AG04449 (cell line): ENCODE data around the gene RNF220.

Source experiments
- CTCF ChIA-PET: fragments of 350-600 bp; formaldehyde crosslinking; extraction: SDS; loops from one replicate; lab custom pipeline; 2021; ENCODE audit warnings: antibody characterized with exemption; lab: Yijun Ruan, JAX
- POLR2A ChIA-PET: fragments of 400-600, 350-600 bp; formaldehyde crosslinking; extraction: SDS; loops from one replicate; lab custom pipeline; 2020; ENCODE audit warnings: antibody characterized with exemption, inconsistent platforms; lab: Yijun Ruan, JAX
- DNase-seq: peaks from one replicate; pipeline ENCODE4 v3.0.0-alpha.2; 2010; ENCODE audit warnings: low read depth, low spot score
- H3K4me3 ChIP-seq: 2 replicates; pipeline ENCODE4 v1.5.1; 2011; ENCODE audit warnings: low read depth, mild to moderate bottlenecking, control low read depth, low read length
- CTCF ChIP-seq: IDR thresholded peaks from one replicate; pipeline ENCODE4 v1.5.1; 2011; ENCODE audit warnings: mild to moderate bottlenecking, moderate library complexity, low read length, control low read depth, inconsistent platforms; ENCODE audit not compliant: insufficient read depth; ENCODE audit errors: missing control alignments

Gene RNF220

GRCh38 chr1:44650159-44650831 is 245.2 kb downstream of the RNF220 start:
- H3K4me3 ChIP-seq: no peak overlapping the region
- POLR2A ChIA-PET: interaction anchor here (1.3 kb wide), 1 partner anchor 17 kb away, joined by 4 read pairs; no protein-coding TSS in a partner anchor
- CTCF ChIA-PET: interaction anchor here (3.3 to 13.0 kb wide), 7 partner anchors 12 to 433 kb away, joined by 34 to 462 read pairs (median 67); no protein-coding TSS in a partner anchor
- no peak for TF ChIP-seq CTCF
- DNase-seq: no peak

- ChIA-PET POLR2A (interaction anchor here (1.3 kb wide), 1 partner anchor 18 kb away, joined by 4 read pairs; no protein-coding TSS in a partner anchor), CTCF (interaction anchor here (0.9 to 13.0 kb wide), 13 partner anchors 12 to 676 kb away, joined by 3 to 462 read pairs (median 44); partner anchors contain the start of genes ARMH1 and TMEM53)
- no peak for DNase-seq
- no peak for TF ChIP-seq CTCF
- H3K4me3 ChIP-seq: no peak overlapping the region
Observed at GRCh38 chr1:44651069-44651468, 246.0 kb downstream of the RNF220 start.

GRCh38 chr1:44652445-44653106 is 247.5 kb downstream of the RNF220 start:
- peak; percentile 98 for TF ChIP-seq CTCF
- no peak overlapping the region for H3K4me3 ChIP-seq
- DNase-seq: no peak
- ChIA-PET CTCF (interaction anchor here (0.7 to 13.0 kb wide), 53 partner anchors 10 to 888 kb away, joined by 3 to 462 read pairs (median 4); partner anchors contain the start of genes ARMH1, DMAP1, ERI3 and RNF220), POLR2A (interaction anchor here (0.9 to 1.1 kb wide), 2 partner anchors 41 to 44 kb away, joined by 3 read pairs; no protein-coding TSS in a partner anchor)

GRCh38 chr1:44653107-44653964 is 248.3 kb downstream of the RNF220 start:
- TF ChIP-seq CTCF: no peak
- H3K4me3 ChIP-seq: no peak overlapping the region
- no peak for DNase-seq
- ChIA-PET CTCF (interaction anchor here (0.7 to 13.0 kb wide), 45 partner anchors 9 to 889 kb away, joined by 3 to 462 read pairs (median 5); partner anchors contain the start of genes ARMH1, DMAP1, ERI3 and RNF220), POLR2A (interaction anchor here (0.9 to 1.1 kb wide), 2 partner anchors 42 to 45 kb away, joined by 3 read pairs; no protein-coding TSS in a partner anchor)

- no peak for DNase-seq
- POLR2A ChIA-PET: no interaction called here
- no peak for TF ChIP-seq CTCF
- no peak overlapping the region for H3K4me3 ChIP-seq
- CTCF ChIA-PET: interaction anchor here (0.9 to 3.8 kb wide), 12 partner anchors 8 to 83 kb away, joined by 3 to 57 read pairs (median 6); partner anchors contain the start of genes ARMH1 and TMEM53
Observed at GRCh38 chr1:44654621-44655187, 249.6 kb downstream of the RNF220 start.
